ENCODE measurements around the gene SPIRE1.

Gene SPIRE1

DNA sequence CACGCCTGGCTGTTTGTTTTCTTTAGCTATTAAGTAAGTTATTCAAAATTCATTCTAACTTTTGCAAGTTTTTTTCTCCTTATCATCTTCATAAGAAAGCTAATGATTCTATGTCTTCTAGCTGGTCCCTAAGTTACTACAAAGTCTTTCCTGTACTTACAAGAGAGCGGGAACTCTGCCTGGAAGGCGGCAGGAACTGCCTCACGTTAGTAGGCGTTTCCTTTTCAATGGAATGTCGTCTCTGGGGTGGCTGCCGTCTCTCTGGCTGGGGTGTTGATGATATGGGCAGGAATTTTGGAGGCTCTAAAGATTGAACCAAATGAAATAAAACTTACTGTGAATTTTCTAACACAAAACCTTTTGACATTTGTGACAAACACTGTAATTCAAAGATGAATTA, 194.7 kb downstream of the SPIRE1 start:
- Histone ChIP-seq H3K9me2 (ENCODE audit: low read depth, low read length) (no peaks in the 10 kb centered on the region), H3K27ac (ENCODE audit: low read depth, low read length, poor library complexity, severe bottlenecking) (no peak overlapping the region), H3F3A (ENCODE audit: insufficient read depth, low read length) (no peaks in the 10 kb centered on the region), H3K27me3 (ENCODE audit: insufficient read depth, low read length) (no peaks in the 10 kb centered on the region), H3K79me2 (ENCODE audit: insufficient read depth, low read length) (no peaks in the 10 kb centered on the region), H3K9me3 (ENCODE audit: low read length) (no peaks in the 10 kb centered on the region), H2AFZ (ENCODE audit: low read length) (no peak overlapping the region), H3K36me3 (ENCODE audit: insufficient read depth, low read length) (no peaks in the 10 kb centered on the region), H3K4me3 (ENCODE audit: low read depth, low read length, poor library complexity, severe bottlenecking) (no peak overlapping the region), H3K9ac (ENCODE audit: low read length) (no peak overlapping the region), H4K20me1 (ENCODE audit: insufficient read depth, low read length) (no peaks in the 10 kb centered on the region), H3K4me2 (ENCODE audit: low read length) (no peak overlapping the region), H3K4me1 (ENCODE audit: insufficient read depth, low read length, severe bottlenecking) (no peaks in the 10 kb centered on the region)
- no peak for TF ChIP-seq EZH2 (IDR thresholded peaks at IDR 0.05; ENCODE audit: borderline replicate concordance, low read length)
- TF ChIP-seq, protein P1, sequence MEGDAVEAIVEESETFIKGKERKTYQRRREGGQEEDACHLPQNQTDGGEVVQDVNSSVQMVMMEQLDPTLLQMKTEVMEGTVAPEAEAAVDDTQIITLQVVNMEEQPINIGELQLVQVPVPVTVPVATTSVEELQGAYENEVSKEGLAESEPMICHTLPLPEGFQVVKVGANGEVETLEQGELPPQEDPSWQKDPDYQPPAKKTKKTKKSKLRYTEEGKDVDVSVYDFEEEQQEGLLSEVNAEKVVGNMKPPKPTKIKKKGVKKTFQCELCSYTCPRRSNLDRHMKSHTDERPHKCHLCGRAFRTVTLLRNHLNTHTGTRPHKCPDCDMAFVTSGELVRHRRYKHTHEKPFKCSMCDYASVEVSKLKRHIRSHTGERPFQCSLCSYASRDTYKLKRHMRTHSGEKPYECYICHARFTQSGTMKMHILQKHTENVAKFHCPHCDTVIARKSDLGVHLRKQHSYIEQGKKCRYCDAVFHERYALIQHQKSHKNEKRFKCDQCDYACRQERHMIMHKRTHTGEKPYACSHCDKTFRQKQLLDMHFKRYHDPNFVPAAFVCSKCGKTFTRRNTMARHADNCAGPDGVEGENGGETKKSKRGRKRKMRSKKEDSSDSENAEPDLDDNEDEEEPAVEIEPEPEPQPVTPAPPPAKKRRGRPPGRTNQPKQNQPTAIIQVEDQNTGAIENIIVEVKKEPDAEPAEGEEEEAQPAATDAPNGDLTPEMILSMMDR (IDR thresholded peaks at IDR 0.05; ENCODE audit: low read length), result no peak

DNA sequence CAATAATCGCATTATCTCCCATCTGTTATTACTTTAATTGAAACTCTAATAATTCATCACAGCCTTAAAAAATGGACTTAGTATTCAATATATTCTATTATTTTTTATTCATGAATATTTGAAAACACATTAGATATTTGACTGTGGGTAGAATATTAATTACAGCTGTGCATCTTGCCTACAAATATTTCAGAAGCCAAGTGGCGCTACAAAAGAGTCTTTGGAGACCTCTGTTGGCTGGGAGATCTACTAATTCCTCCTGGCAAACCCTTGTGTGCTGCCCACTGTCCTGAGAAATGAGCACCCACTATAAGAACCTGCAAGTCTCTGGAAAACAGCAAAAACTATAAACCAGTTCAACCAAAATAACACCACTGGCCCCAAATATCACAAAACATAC, 195.7 kb downstream of the SPIRE1 start:
- Histone ChIP-seq H3K4me2 (ENCODE audit: low read length) (no peak overlapping the region), H3K9ac (ENCODE audit: low read length) (no peak overlapping the region), H3K27ac (ENCODE audit: low read depth, low read length, poor library complexity, severe bottlenecking) (no peak overlapping the region), H3F3A (ENCODE audit: insufficient read depth, low read length) (no peaks in the 10 kb centered on the region), H3K36me3 (ENCODE audit: insufficient read depth, low read length) (no peaks in the 10 kb centered on the region), H3K27me3 (ENCODE audit: insufficient read depth, low read length) (no peaks in the 10 kb centered on the region), H3K9me3 (ENCODE audit: low read length) (no peaks in the 10 kb centered on the region), H3K79me2 (ENCODE audit: insufficient read depth, low read length) (no peaks in the 10 kb centered on the region), H3K9me2 (ENCODE audit: low read depth, low read length) (no peaks in the 10 kb centered on the region), H3K4me3 (ENCODE audit: low read depth, low read length, poor library complexity, severe bottlenecking) (no peak overlapping the region), H4K20me1 (ENCODE audit: insufficient read depth, low read length) (no peaks in the 10 kb centered on the region), H3K4me1 (ENCODE audit: insufficient read depth, low read length, severe bottlenecking) (no peaks in the 10 kb centered on the region), H2AFZ (ENCODE audit: low read length) (no peak overlapping the region)
- TF ChIP-seq, protein P1 (IDR thresholded peaks at IDR 0.05; ENCODE audit: low read length), result no peak
- TF ChIP-seq EZH2 (IDR thresholded peaks at IDR 0.05; ENCODE audit: borderline replicate concordance, low read length), result no peak

DNA sequence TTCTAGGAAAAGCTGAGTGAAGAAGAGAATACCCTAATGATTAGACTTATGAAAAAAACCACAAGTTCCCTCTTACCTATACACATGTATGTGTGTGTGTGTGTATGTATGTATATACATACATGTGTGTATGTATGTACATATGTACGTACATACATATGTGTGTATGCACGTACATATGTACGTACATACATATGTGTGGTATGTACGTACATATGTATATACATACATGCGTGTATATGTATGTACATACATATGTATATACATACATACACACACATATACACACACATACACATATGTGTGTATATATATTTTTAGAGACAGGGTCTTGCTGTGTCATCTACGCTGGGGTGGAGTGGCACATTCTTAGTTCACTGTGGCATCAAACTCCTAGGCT, 196.6 kb downstream of the SPIRE1 start:
- Histone ChIP-seq H3F3A (ENCODE audit: insufficient read depth, low read length) (no peaks in the 10 kb centered on the region), H3K4me1 (ENCODE audit: insufficient read depth, low read length, severe bottlenecking) (no peaks in the 10 kb centered on the region), H3K27me3 (ENCODE audit: insufficient read depth, low read length) (no peaks in the 10 kb centered on the region), H2AFZ (ENCODE audit: low read length) (no peak overlapping the region), H3K9me2 (ENCODE audit: low read depth, low read length) (no peaks in the 10 kb centered on the region), H3K79me2 (ENCODE audit: insufficient read depth, low read length) (no peaks in the 10 kb centered on the region), H4K20me1 (ENCODE audit: insufficient read depth, low read length) (no peaks in the 10 kb centered on the region), H3K9ac (ENCODE audit: low read length) (no peak overlapping the region), H3K36me3 (ENCODE audit: insufficient read depth, low read length) (no peaks in the 10 kb centered on the region), H3K4me3 (ENCODE audit: low read depth, low read length, poor library complexity, severe bottlenecking) (no peak overlapping the region), H3K4me2 (ENCODE audit: low read length) (no peak overlapping the region), H3K9me3 (ENCODE audit: low read length) (no peaks in the 10 kb centered on the region), H3K27ac (ENCODE audit: low read depth, low read length, poor library complexity, severe bottlenecking) (no peak overlapping the region)
- TF ChIP-seq, protein P1 (IDR thresholded peaks at IDR 0.05; ENCODE audit: low read length), result no peak
- no peak for TF ChIP-seq EZH2 (IDR thresholded peaks at IDR 0.05; ENCODE audit: borderline replicate concordance, low read length)
